GM23338 (cell line): ENCODE data around the gene CPB1. TPM values are rescaled to one million over a fixed set of nuclear protein-coding genes. Genes with fewer than 3 reads are reported as not detected.

Source experiments
- ATAC-seq: fragments of 200-7000 bp; cut with Tn5 transposase; 3 replicates; pipeline ENCODE4 v1.9.1; 2020
- DNase-seq: peaks from one replicate; pipeline ENCODE4 v3.0.0-alpha.2; 2015; ENCODE audit warnings: low spot score
- H2AFZ ChIP-seq: fragments of 200-600 bp; sonication (generic); 2 replicates; pipeline ENCODE4 v1.8.0; 2016; ENCODE audit warnings: antibody characterized with exemption, mild to moderate bottlenecking, moderate library complexity
- H3F3A ChIP-seq: fragments of 200-600 bp; sonication (generic); replicated peaks from 2 replicates; pipeline ENCODE4 v1.8.0; 2017; ENCODE audit warnings: antibody characterized with exemption, mixed run types, low read depth
- H3K27ac ChIP-seq: fragments of 200-600 bp; sonication (generic); 2 replicates; pipeline ENCODE4 v1.6.1; 2016; ENCODE audit warnings: low read depth
- H3K27me3 ChIP-seq: fragments of 200-600 bp; sonication (generic); 2 replicates; pipeline ENCODE4 v1.8.0; 2016; ENCODE audit warnings: mild to moderate bottlenecking, mixed run types, moderate library complexity; ENCODE audit not compliant: insufficient read depth
- H3K36me3 ChIP-seq: fragments of 200-600 bp; sonication (generic); 2 replicates; pipeline ENCODE4 v1.8.0; 2016; ENCODE audit warnings: mild to moderate bottlenecking; ENCODE audit not compliant: insufficient read depth
- H3K4me1 ChIP-seq: fragments of 200-600 bp; sonication (generic); 2 replicates; pipeline ENCODE4 v1.8.0; 2016; ENCODE audit warnings: mild to moderate bottlenecking, moderate library complexity; ENCODE audit not compliant: insufficient read depth
- H3K4me2 ChIP-seq: fragments of 200-600 bp; sonication (generic); 2 replicates; pipeline ENCODE4 v1.7.1; 2017; ENCODE audit warnings: mixed run types
- H3K4me3 ChIP-seq: fragments of 200-600 bp; sonication (generic); 2 replicates; pipeline ENCODE4 v1.6.1; 2016; ENCODE audit warnings: mixed run types
- H3K79me2 ChIP-seq: fragments of 200-600 bp; sonication (generic); replicated peaks from 2 replicates; pipeline ENCODE4 v1.8.0; 2017; ENCODE audit warnings: mild to moderate bottlenecking; ENCODE audit not compliant: insufficient read depth
- H3K9me2 ChIP-seq: fragments of 200-600 bp; sonication (generic); 2 replicates; pipeline ENCODE4 v1.8.0; 2017; ENCODE audit not compliant: insufficient read depth
- H4K20me1 ChIP-seq: fragments of 200-600 bp; sonication (generic); replicated peaks from 2 replicates; pipeline ENCODE4 v1.8.0; 2017; ENCODE audit warnings: mild to moderate bottlenecking; ENCODE audit not compliant: insufficient read depth
- H3K27ac Mint-ChIP-seq: 2 replicates; pipeline ENCODE4 v1.8.0; 2020; ENCODE audit warnings: inconsistent platforms, mild to moderate bottlenecking, moderate library complexity, mixed read lengths
- H3K27me3 Mint-ChIP-seq: 3 replicates; pipeline ENCODE4 v1.8.0; 2022; ENCODE audit warnings: low read depth, mild to moderate bottlenecking, moderate library complexity, mixed read lengths, inconsistent platforms; ENCODE audit not compliant: insufficient read depth, poor library complexity
- H3K36me3 Mint-ChIP-seq: 3 replicates; pipeline ENCODE4 v1.8.0; 2021; ENCODE audit warnings: low read depth, mild to moderate bottlenecking, inconsistent platforms, moderate library complexity, mixed read lengths
- H3K4me1 Mint-ChIP-seq: 3 replicates; pipeline ENCODE4 v1.8.0; 2020; ENCODE audit warnings: mild to moderate bottlenecking, inconsistent platforms, mixed read lengths
- H3K4me3 Mint-ChIP-seq: 3 replicates; pipeline ENCODE4 v1.8.0; 2021; ENCODE audit warnings: moderate library complexity, mild to moderate bottlenecking, inconsistent platforms, mixed read lengths
- H3K9me3 Mint-ChIP-seq: 3 replicates; pipeline ENCODE4 v1.8.0; 2020; ENCODE audit warnings: moderate library complexity, mild to moderate bottlenecking, inconsistent platforms, mixed read lengths
- CREB1 ChIP-seq: fragments of 250-450 bp; sonication (Bioruptor Pico); IDR thresholded peaks from 2 replicates; pipeline ENCODE4 v1.5.0; 2020; ENCODE audit warnings: low read depth, mild to moderate bottlenecking, moderate library complexity
- NANOG ChIP-seq: IDR thresholded peaks from 2 replicates; pipeline ENCODE4 v1.6.1; 2016; ENCODE audit warnings: antibody characterized with exemption, borderline replicate concordance
- POLR2AphosphoS5 ChIP-seq: IDR thresholded peaks from 2 replicates; pipeline ENCODE4 v1.6.1; 2016; ENCODE audit warnings: antibody characterized with exemption, low read depth
- STAT1 ChIP-seq: IDR thresholded peaks from one replicate; pipeline ENCODE4 v1.6.1; 2016; ENCODE audit warnings: antibody characterized with exemption; ENCODE audit not compliant: unreplicated experiment
- ZNF114 ChIP-seq: fragments of 250-450 bp; sonication (Bioruptor Pico); IDR thresholded peaks from 2 replicates; pipeline ENCODE4 v1.5.0; 2020; ENCODE audit warnings: mild to moderate bottlenecking, moderate library complexity
- ZNF331 ChIP-seq: fragments of 250-450 bp; sonication (Bioruptor Pico); IDR thresholded peaks from 2 replicates; pipeline ENCODE4 v1.5.0; 2020; ENCODE audit warnings: low read depth, mild to moderate bottlenecking, moderate library complexity
- polyA plus RNA-seq: library from polyadenylated mRNA; unstranded; fragments of >200 nt; fragmentation: Nextera tagmentation; extraction: Ambion mirVana; gene quantifications from 2 replicates; pipeline ENCODE4 v1.2.1, GENCODE V29; 2016
- total RNA-seq: library from RNA; depleted of rRNA; stranded (reverse); fragments of >200 nt; shearing (Covaris generic); gene quantifications from 2 replicates; pipeline ENCODE4 v1.2.3, GENCODE V29; 2014
- TF ChIP-seq, protein P1 (sequence below): IDR thresholded peaks from 2 replicates; pipeline ENCODE4 v1.6.1; 2016; ENCODE audit warnings: antibody characterized with exemption
- TF ChIP-seq, protein P2 (sequence below): IDR thresholded peaks from one replicate; pipeline ENCODE4 v1.6.1; 2018; ENCODE audit warnings: antibody characterized with exemption; ENCODE audit not compliant: unreplicated experiment

The CPB1 gene
- total and polyA plus RNA-seq, 2 experiments from 2014 or later = not detected

DNA sequence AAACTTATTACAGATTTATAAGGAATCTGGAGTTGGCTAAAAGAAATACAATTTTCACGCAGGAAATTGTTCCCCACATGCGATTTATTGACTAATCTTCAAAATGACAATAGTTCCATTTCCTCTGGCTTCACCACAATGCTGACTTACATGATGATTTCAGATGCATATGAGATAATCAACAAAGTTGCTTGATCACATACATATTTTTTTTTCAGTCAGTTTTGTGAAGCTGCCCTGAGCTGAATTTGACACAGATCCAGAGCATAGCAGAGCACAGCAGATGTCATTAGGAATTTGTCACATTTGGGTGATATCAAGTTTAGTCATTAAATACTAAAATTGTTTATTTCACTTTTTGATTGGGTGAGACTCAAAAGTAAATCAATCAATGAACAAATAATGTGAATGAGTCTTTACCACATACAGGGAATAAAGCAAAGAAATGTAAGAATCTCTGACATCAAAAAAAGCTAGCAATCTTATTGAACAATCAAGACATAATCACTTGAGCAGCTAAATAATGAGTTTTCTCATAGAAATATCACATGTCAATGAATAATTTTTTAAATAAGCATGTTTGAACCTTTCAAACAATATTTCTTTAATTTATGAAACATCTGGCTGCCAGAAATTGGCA lies 18.3 kb downstream of the CPB1 start:
- TF ChIP-seq STAT1 (no peak), POLR2AphosphoS5 (no peak), NANOG (no peak), CREB1 (CRISPR knock-in tag) (no peak)
- TF ChIP-seq, protein P1, sequence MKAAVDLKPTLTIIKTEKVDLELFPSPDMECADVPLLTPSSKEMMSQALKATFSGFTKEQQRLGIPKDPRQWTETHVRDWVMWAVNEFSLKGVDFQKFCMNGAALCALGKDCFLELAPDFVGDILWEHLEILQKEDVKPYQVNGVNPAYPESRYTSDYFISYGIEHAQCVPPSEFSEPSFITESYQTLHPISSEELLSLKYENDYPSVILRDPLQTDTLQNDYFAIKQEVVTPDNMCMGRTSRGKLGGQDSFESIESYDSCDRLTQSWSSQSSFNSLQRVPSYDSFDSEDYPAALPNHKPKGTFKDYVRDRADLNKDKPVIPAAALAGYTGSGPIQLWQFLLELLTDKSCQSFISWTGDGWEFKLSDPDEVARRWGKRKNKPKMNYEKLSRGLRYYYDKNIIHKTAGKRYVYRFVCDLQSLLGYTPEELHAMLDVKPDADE = no peak
- TF ChIP-seq, protein P2, sequence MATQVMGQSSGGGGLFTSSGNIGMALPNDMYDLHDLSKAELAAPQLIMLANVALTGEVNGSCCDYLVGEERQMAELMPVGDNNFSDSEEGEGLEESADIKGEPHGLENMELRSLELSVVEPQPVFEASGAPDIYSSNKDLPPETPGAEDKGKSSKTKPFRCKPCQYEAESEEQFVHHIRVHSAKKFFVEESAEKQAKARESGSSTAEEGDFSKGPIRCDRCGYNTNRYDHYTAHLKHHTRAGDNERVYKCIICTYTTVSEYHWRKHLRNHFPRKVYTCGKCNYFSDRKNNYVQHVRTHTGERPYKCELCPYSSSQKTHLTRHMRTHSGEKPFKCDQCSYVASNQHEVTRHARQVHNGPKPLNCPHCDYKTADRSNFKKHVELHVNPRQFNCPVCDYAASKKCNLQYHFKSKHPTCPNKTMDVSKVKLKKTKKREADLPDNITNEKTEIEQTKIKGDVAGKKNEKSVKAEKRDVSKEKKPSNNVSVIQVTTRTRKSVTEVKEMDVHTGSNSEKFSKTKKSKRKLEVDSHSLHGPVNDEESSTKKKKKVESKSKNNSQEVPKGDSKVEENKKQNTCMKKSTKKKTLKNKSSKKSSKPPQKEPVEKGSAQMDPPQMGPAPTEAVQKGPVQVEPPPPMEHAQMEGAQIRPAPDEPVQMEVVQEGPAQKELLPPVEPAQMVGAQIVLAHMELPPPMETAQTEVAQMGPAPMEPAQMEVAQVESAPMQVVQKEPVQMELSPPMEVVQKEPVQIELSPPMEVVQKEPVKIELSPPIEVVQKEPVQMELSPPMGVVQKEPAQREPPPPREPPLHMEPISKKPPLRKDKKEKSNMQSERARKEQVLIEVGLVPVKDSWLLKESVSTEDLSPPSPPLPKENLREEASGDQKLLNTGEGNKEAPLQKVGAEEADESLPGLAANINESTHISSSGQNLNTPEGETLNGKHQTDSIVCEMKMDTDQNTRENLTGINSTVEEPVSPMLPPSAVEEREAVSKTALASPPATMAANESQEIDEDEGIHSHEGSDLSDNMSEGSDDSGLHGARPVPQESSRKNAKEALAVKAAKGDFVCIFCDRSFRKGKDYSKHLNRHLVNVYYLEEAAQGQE = no peak
- ATAC-seq (no peak), DNase-seq (no peak)
- Mint-ChIP-seq H3K27me3 (no peaks in the 10 kb centered on the region), H3K36me3 (no peaks in the 10 kb centered on the region), H3K27ac (no peak overlapping the region), H3K4me1 (no peaks in the 10 kb centered on the region), H3K9me3 (no peaks in the 10 kb centered on the region), H3K4me3 (no peak overlapping the region)
- H3K36me3 ChIP-seq = no peaks in the 10 kb centered on the region
- H2AFZ ChIP-seq = no peak overlapping the region
- H3K4me3 ChIP-seq = no peak overlapping the region
- H3K27ac ChIP-seq = no peak overlapping the region
- H3K79me2 ChIP-seq = no peaks in the 10 kb centered on the region
- no peak overlapping the region for H3K4me2 ChIP-seq
- H3K4me1 ChIP-seq = no peaks in the 10 kb centered on the region
- no peaks in the 10 kb centered on the region for H4K20me1 ChIP-seq
- H3K9me2 ChIP-seq = no peaks in the 10 kb centered on the region
- H3K27me3 ChIP-seq = no peaks in the 10 kb centered on the region
- no peaks in the 10 kb centered on the region for H3F3A ChIP-seq

DNA sequence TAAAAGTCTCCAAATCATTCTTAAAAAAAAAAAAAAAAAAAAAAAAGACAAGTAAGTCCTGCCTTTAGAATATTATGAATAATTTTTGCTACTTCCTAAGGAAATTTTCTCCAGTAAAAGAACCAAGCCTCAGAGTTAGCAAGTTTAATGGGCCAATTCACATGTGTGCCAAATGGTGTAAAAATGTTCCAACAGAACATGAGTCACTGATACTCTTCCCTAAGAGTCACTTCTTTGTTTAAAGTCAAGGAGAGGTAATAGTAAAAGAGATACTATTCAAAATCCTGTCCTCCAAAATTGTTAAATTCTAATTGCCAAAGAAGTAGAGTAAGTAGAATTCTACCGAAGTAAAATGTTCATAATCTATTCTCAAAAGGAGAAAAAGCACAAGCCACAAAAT lies 19.7 kb downstream of the CPB1 start:
- no peaks in the 10 kb centered on the region for H3K36me3 Mint-ChIP-seq
- Histone ChIP-seq H3F3A (no peaks in the 10 kb centered on the region), H3K79me2 (no peaks in the 10 kb centered on the region), H3K9me2 (no peaks in the 10 kb centered on the region), H3K27me3 (no peaks in the 10 kb centered on the region), H3K4me2 (no peak overlapping the region), H3K4me1 (no peaks in the 10 kb centered on the region), H3K27ac (no peak overlapping the region), H3K4me3 (no peak overlapping the region), H4K20me1 (no peaks in the 10 kb centered on the region), H2AFZ (no peak overlapping the region), H3K36me3 (no peaks in the 10 kb centered on the region)
- no peaks in the 10 kb centered on the region for H3K4me1 Mint-ChIP-seq
- H3K27me3 Mint-ChIP-seq = no peaks in the 10 kb centered on the region
- ATAC-seq (no peak), DNase-seq (no peak)
- H3K9me3 Mint-ChIP-seq = no peaks in the 10 kb centered on the region
- TF ChIP-seq ZNF114 (no peak), NANOG (no peak), ZNF331 (CRISPR knock-in tag) (no peak), STAT1 (no peak)
- TF ChIP-seq, protein P1 = no peak
- no peak overlapping the region for H3K4me3 Mint-ChIP-seq
- H3K27ac Mint-ChIP-seq = no peak overlapping the region
